Lower leg skin (tissue), 4 donors: ENCODE results near the gene NACC2. TPM values are rescaled to one million over a fixed set of nuclear protein-coding genes. Genes with fewer than 3 reads are reported as not detected.

ENCODE experiments used
- DNase-seq, 2 donors: peaks; one replicate each; pipeline ENCODE4 v3.0.0-alpha.2; 2019; ENCODE audit warnings: low spot score in 2 of 2
- H3K4me3 ChIP-seq: fragments of 200-600 bp; sonication (generic); 2 replicates; pipeline ENCODE4 v1.5.1; 2017; ENCODE audit warnings: mild to moderate bottlenecking, low read depth; ENCODE audit not compliant: poor library complexity, severe bottlenecking
- CTCF ChIP-seq, 3 donors: fragments of 450-650 bp; IDR thresholded peaks; one replicate each; pipeline ENCODE4 v1.5.1; 2016; ENCODE audit warnings: antibody characterized with exemption in 3 of 3, mild to moderate bottlenecking in 3 of 3, moderate library complexity in 2 of 3
- POLR2A ChIP-seq, 2 donors: fragments of 450-650 bp; IDR thresholded peaks; one replicate each; pipeline ENCODE4 v1.6.1; 2016 to 2017; ENCODE audit warnings: antibody characterized with exemption in 2 of 2, mild to moderate bottlenecking in 1 of 2, moderate library complexity in 1 of 2
- WGBS, 2 donors: methylation state at CpG; one replicate each; pipeline ENCODE4 v1.1.5; 2018; 5-methylcytosine and 5-hydroxymethylcytosine counted together
- intact Hi-C: fragments of 100-400 bp; cut with DNase I; formaldehyde crosslinking; loops from one replicate; pipeline ENCODE4 v1.15.0; 2023; ENCODE audit warnings: low total_unique reads
- total RNA-seq, 4 donors: library from RNA; depleted of rRNA; stranded (reverse); fragments of >200 nt; gene quantifications; one replicate each; pipeline ENCODE4 v1.1.0, GENCODE V29; 2016

Gene NACC2
- total RNA-seq, 4 donors from 2014 or later = 9.1 to 17.3 (median 13.4) TPM

GRCh38 chr9:136057236-136058081, 37.6 kb downstream of the NACC2 start:
- no peak overlapping the region for H3K4me3 ChIP-seq
- intact Hi-C loops = no loop called here
- WGBS, 2 donors = 91 to 93% methylated on average over 26 to 30 of the region's 30 CpGs
- peak in 1 of 2 donors; percentile 68 for DNase-seq
- TF ChIP-seq CTCF (IDR thresholded peaks at IDR 0.05) = no peak
- no peak for TF ChIP-seq POLR2A (IDR thresholded peaks at IDR 0.05)

- TF ChIP-seq POLR2A (IDR thresholded peaks at IDR 0.05) (no peak), CTCF (IDR thresholded peaks at IDR 0.05) (no peak)
- no peak overlapping the region for H3K4me3 ChIP-seq
- 91 to 92% methylated on average over 5 to 24 of the region's 25 CpGs for WGBS, 2 donors
- intact Hi-C loops = no loop called here
- DNase-seq = peak in 1 of 2 donors; percentile 73
Measured at GRCh38 chr9:136056546-136057235, 38.4 kb downstream of the NACC2 start.

GRCh38 chr9:136055715-136056545, 39.2 kb downstream of the NACC2 start:
- TF ChIP-seq CTCF (IDR thresholded peaks at IDR 0.05) = no peak
- no peak for TF ChIP-seq POLR2A (IDR thresholded peaks at IDR 0.05)
- no peak overlapping the region for H3K4me3 ChIP-seq
- WGBS, 2 donors = 72 to 74% methylated on average over 21 to 30 of the region's 30 CpGs
- DNase-seq = peak in 1 of 2 donors; percentile 73
- intact Hi-C loops = no loop called here

- no peak overlapping the region for H3K4me3 ChIP-seq
- peak in 1 of 2 donors; percentile 65 for DNase-seq
- TF ChIP-seq CTCF (IDR thresholded peaks at IDR 0.05) = no peak
- intact Hi-C loops = no loop called here
- 85 to 89% methylated on average over 13 to 18 of the region's 18 CpGs for WGBS, 2 donors
Measured at GRCh38 chr9:136054798-136055714, 40.0 kb downstream of the NACC2 start.

GRCh38 chr9:136054146-136054545, 40.9 kb downstream of the NACC2 start:
- H3K4me3 ChIP-seq = no peak overlapping the region
- DNase-seq = peak in 1 of 2 donors; percentile 80
- TF ChIP-seq CTCF (IDR thresholded peaks at IDR 0.05) (no peak), POLR2A (IDR thresholded peaks at IDR 0.05) (no peak)
- 92% methylated on average over 12 of the region's 12 CpGs for WGBS, 2 donors
- intact Hi-C loops = no loop called here
